Hypothalamus (tissue), 51 donors: ENCODE results near the gene GDPD1.
"Not testable (repeated sequence)": the region's sequence is repeated elsewhere in the genome, so short reads cannot be mapped to it uniquely, and the experiment has no call there.

Experiments used
- DNase-seq, 51 donors: peaks; one replicate each; lab custom pipeline; 2025; lab: John Stamatoyannopoulos, UW

The GDPD1 gene

GRCh38 chr17:59311521-59311920, 91.2 kb downstream of the GDPD1 start:
- not testable (repeated sequence) for DNase-seq

- DNase-seq, result no peak
Observed at GRCh38 chr17:59315866-59316265, 95.6 kb downstream of the GDPD1 start.
